ENCODE results near the gene ASNSD1. TPM values are rescaled to one million over a fixed set of nuclear protein-coding genes. Genes with fewer than 3 reads are reported as not detected.
"Not testable (repeated sequence)": the region's sequence is repeated elsewhere in the genome, so short reads cannot be mapped to it uniquely, and the experiment has no call there.

Gene ASNSD1
- total RNA-seq, 1 donor from 2014 or later, result 37.5 TPM

DNA sequence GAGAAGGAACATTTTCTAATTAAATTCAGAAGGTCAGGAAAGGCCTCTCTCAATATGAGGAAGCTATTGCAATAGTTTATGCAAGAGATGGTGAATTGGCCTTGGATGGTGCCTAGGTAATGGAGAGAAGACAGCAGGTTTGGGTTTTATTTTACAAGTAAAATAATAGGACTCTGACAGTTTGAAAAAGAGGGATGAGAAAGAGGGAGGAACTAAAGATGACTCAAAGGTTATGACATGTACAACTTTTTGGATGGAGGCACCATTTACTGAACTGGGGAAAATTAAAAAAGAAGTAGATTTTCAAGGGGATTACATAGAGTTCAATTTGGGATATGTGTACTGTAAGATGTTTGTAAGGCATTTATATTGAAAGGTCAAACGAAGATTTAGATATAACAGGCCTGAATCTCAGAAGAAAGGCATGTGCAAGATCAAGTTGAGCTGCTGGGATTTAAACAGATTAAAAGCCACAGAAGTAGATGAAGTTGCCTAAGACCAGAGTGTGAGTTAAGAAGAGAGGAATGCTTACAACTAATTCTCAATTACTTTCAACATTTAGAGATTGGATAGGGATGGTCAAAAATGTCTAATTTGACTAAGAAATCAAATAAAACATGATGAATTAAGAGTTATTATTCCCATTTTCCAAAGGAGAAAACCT lies 12.3 kb upstream of the ASNSD1 start:
- no peak for TF ChIP-seq CTCF (IDR thresholded peaks at IDR 0.05; ENCODE audit: unreplicated experiment)
- peaks cover 16% of the 10 kb centered on the region for H3K9me3 Mint-ChIP-seq
- H3K27ac Mint-ChIP-seq, result peak overlapping the region; percentile 18
- H3K4me1 Mint-ChIP-seq, result peaks cover 10% of the 10 kb centered on the region
- no peak overlapping the region for H3K4me3 Mint-ChIP-seq
- H3K27me3 Mint-ChIP-seq (ENCODE audit: low read depth), result no peaks in the 10 kb centered on the region
- no peak for DNase-seq (ENCODE audit: low spot score in 2 of 2, unreplicated experiment in 2 of 2)
- H3K36me3 Mint-ChIP-seq, result peaks cover 9% of the 10 kb centered on the region

GRCh38 chr2:189651284-189651683 lies 10.0 kb upstream of the ASNSD1 start:
- H3K4me1 Mint-ChIP-seq, result peaks cover 14% of the 10 kb centered on the region
- H3K4me3 Mint-ChIP-seq, result no peak overlapping the region
- no peak for TF ChIP-seq CTCF (IDR thresholded peaks at IDR 0.05; ENCODE audit: unreplicated experiment)
- peaks cover 21% of the 10 kb centered on the region for H3K9me3 Mint-ChIP-seq
- no peaks in the 10 kb centered on the region for H3K27me3 Mint-ChIP-seq (ENCODE audit: low read depth)
- H3K27ac Mint-ChIP-seq, result no peak overlapping the region
- peaks cover 13% of the 10 kb centered on the region for H3K36me3 Mint-ChIP-seq
- no peak for DNase-seq (ENCODE audit: low spot score in 2 of 2, unreplicated experiment in 2 of 2)

DNA sequence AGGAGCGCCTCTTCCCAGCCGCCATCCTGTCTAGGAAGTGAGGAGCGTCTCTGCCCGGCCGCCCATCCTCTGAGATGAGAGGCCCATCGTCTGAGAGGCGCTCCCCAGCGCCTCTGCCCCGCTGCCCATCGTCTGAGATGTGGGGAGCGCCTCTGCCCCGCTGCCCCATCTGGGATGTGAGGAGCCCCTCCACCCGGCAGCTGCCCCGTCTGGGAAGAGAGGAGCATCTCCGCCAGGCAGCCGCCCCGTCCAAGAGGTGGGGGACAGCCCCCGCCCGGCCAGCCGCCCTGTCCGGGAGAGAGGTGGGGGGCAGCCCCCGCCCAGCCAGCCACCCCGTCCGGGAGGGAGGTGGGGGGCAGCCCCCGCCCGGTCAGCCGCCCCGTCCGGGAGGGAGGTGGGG lies 7.8 kb upstream of the ASNSD1 start:
- Mint-ChIP-seq H3K4me1 (peaks cover 26% of the 10 kb centered on the region), H3K9me3 (peaks cover 21% of the 10 kb centered on the region), H3K36me3 (peaks cover 13% of the 10 kb centered on the region)
- not testable (repeated sequence) for H3K27me3 Mint-ChIP-seq (ENCODE audit: low read depth); H3K4me3 Mint-ChIP-seq; DNase-seq (ENCODE audit: low spot score in 2 of 2, unreplicated experiment in 2 of 2); H3K27ac Mint-ChIP-seq

DNA sequence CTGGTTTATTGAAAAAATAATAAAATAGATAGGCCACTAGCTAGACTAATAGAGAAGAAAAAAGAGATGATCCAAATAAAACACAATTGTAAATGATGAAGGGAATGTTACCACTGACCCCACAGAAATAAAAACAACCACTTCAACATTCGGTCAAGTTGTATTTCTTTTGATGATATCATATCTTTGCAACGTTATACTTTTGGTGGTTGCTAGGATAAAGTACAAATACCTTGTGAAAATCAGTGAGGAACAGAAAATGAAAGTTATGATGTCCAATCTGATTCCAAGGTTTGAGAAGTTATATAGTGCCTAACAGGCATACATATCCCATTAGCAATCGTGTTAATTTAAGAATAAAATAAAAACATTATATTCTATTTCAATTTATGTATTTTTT lies 6.6 kb upstream of the ASNSD1 start:
- H3K36me3 Mint-ChIP-seq, result peaks cover 13% of the 10 kb centered on the region
- peak overlapping the region; percentile 76 for H3K27ac Mint-ChIP-seq
- peaks cover 21% of the 10 kb centered on the region for H3K9me3 Mint-ChIP-seq
- H3K4me1 Mint-ChIP-seq, result peaks cover 27% of the 10 kb centered on the region
- no peaks in the 10 kb centered on the region for H3K27me3 Mint-ChIP-seq (ENCODE audit: low read depth)
- no peak overlapping the region for H3K4me3 Mint-ChIP-seq
- TF ChIP-seq CTCF (IDR thresholded peaks at IDR 0.05; ENCODE audit: unreplicated experiment), result no peak
- no peak for DNase-seq (ENCODE audit: low spot score in 2 of 2, unreplicated experiment in 2 of 2)

DNA sequence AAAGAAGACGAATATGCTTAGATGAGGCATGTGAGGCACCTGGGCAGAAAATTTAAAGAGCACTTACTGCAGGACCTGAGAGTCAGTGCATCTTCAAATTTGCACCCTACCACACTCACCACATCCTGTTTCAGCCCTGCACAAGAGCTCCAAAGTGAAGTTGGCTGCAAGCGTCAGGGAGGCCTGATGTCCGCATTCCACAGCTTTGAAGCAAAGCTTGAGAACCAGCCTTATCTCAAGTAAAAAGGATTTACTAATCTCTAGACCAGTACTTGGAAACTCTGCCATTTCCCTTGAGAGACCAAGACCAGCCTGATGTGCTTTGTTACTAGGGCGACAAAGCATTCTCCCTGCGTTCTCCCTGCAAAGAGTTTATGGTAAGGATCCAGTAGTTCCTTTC lies 3.4 kb upstream of the ASNSD1 start:
- Mint-ChIP-seq H3K4me1 (peaks cover 31% of the 10 kb centered on the region), H3K27ac (peak overlapping the region; percentile 73), H3K4me3 (no peak overlapping the region), H3K9me3 (peaks cover 5% of the 10 kb centered on the region), H3K27me3 (ENCODE audit: low read depth) (no peaks in the 10 kb centered on the region), H3K36me3 (peaks cover 4% of the 10 kb centered on the region)
- no peak for TF ChIP-seq CTCF (IDR thresholded peaks at IDR 0.05; ENCODE audit: unreplicated experiment)
- no peak for DNase-seq (ENCODE audit: low spot score in 2 of 2, unreplicated experiment in 2 of 2)

DNA sequence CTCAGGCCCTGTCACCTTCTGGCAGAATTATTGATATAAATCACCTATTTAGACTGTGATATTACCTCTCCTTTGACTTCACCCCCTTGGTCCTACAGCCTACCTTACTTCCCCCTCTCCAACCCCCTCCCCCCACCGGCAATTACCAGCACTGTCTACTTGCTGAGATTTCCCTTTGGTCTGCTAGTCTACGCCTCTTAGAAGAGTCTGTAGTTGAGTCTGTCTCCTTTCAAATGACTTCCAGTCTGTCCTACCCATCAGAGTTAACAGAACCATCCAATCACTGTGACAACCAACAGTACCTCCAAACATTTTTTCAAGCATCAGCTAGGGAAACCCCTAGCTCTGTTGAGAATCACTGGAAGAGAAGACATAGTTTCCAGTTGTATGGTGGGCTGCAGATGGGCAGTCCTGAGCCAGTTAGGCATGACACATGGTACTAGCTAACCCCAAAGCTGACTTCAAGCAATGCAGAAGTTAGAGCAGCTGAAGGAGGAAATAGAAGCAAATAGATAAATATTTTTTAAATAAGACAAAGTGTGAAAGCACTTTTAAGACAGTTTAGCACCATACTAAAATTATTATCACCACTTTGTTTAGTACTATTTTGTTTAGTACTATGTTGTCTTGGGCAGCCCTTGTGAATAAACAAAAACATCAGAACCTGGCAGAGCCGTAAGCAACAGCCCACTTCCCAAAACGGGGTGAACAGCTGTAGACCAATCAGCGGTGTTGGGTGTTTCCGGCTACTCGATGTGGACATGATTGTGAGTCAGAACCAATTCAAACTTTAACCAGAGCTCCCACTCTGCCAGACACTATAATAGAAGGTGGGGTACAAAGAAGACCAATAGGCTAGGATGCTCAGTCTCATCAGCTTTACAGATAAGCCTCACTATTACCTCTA lies 2.7 kb upstream of the ASNSD1 start:
- no peak for TF ChIP-seq CTCF (IDR thresholded peaks at IDR 0.05; ENCODE audit: unreplicated experiment)
- peaks cover 34% of the 10 kb centered on the region for H3K4me1 Mint-ChIP-seq
- H3K9me3 Mint-ChIP-seq, result peaks cover 5% of the 10 kb centered on the region
- H3K27me3 Mint-ChIP-seq (ENCODE audit: low read depth), result no peaks in the 10 kb centered on the region
- peak overlapping the region; percentile 77 for H3K27ac Mint-ChIP-seq
- DNase-seq (ENCODE audit: low spot score in 2 of 2, unreplicated experiment in 2 of 2), result no peak
- H3K4me3 Mint-ChIP-seq, result no peak overlapping the region
- H3K36me3 Mint-ChIP-seq, result peaks cover 4% of the 10 kb centered on the region

Measured in mesothelial cell of epicardium (in vitro differentiated cells).